GM12878 (cell line): ENCODE results near the gene WRAP73.

Experiments
- CREB1 ChIP-seq: IDR thresholded peaks from 2 replicates; pipeline ENCODE4 v1.6.1; 2012; ENCODE audit warnings: low read depth, mild to moderate bottlenecking, inconsistent platforms
- FOXM1 ChIP-seq: IDR thresholded peaks from 2 replicates; pipeline ENCODE4 v1.6.1; 2012; ENCODE audit warnings: low read depth, mild to moderate bottlenecking, inconsistent platforms, low read length, moderate library complexity
- SREBF1 ChIP-seq: IDR thresholded peaks from 2 replicates; pipeline ENCODE4 v1.6.1; 2012; ENCODE audit warnings: mild to moderate bottlenecking, low read length
- TF ChIP-seq, protein P1 (sequence below): fragments of 450-650 bp; IDR thresholded peaks from 2 replicates; pipeline ENCODE4 v1.6.1; 2017; ENCODE audit warnings: mild to moderate bottlenecking
- TF ChIP-seq, protein P2 (sequence below): fragments of 450-650 bp; IDR thresholded peaks from 2 replicates; pipeline ENCODE4 v1.6.1; 2016; ENCODE audit warnings: mild to moderate bottlenecking, moderate library complexity, borderline replicate concordance
- TF ChIP-seq, protein P3 (sequence below), 3 experiments: IDR thresholded peaks in 2 of 3; conservative IDR thresholded peaks in 1 of 3; 2 replicates each; pipeline ENCODE4 v1.5.1; 2011; ENCODE audit warnings: low read depth in 3 of 3, low read length in 3 of 3, mild to moderate bottlenecking in 3 of 3, control low read depth in 2 of 3, moderate library complexity in 2 of 3, inconsistent platforms in 1 of 3, mixed read lengths in 1 of 3; ENCODE audit not compliant: control insufficient read depth in 2 of 3, insufficient read depth in 1 of 3; ENCODE audit errors: extremely low read depth in 1 of 3
- TF ChIP-seq, protein P4 (sequence below): fragments of 450-650 bp; IDR thresholded peaks from 2 replicates; pipeline ENCODE4 v1.6.1; 2016; ENCODE audit warnings: mild to moderate bottlenecking

DNA sequence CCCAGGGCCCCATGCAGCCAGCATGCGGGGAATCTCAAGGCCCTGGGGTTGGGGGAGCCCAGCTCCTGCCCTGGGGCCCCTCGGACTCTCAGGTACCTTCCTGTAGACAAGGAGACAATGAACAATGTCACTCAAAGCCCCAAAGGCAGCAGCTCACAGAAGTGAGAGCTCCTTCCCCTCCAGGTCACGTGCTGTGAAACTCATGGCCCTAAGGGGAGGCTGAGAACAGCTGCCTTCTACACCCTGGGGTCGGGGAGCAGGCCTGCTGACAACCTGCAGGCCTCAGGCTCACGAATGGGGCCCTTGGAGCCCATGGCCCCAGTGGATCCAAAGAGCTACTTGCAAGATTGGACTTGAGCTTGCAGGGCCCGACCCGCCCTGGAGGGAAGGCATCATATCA, 41.7 kb downstream of the WRAP73 start:
- TF ChIP-seq, protein P1, sequence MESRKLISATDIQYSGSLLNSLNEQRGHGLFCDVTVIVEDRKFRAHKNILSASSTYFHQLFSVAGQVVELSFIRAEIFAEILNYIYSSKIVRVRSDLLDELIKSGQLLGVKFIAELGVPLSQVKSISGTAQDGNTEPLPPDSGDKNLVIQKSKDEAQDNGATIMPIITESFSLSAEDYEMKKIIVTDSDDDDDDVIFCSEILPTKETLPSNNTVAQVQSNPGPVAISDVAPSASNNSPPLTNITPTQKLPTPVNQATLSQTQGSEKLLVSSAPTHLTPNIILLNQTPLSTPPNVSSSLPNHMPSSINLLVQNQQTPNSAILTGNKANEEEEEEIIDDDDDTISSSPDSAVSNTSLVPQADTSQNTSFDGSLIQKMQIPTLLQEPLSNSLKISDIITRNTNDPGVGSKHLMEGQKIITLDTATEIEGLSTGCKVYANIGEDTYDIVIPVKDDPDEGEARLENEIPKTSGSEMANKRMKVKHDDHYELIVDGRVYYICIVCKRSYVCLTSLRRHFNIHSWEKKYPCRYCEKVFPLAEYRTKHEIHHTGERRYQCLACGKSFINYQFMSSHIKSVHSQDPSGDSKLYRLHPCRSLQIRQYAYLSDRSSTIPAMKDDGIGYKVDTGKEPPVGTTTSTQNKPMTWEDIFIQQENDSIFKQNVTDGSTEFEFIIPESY = no peak
- TF ChIP-seq, protein P2, sequence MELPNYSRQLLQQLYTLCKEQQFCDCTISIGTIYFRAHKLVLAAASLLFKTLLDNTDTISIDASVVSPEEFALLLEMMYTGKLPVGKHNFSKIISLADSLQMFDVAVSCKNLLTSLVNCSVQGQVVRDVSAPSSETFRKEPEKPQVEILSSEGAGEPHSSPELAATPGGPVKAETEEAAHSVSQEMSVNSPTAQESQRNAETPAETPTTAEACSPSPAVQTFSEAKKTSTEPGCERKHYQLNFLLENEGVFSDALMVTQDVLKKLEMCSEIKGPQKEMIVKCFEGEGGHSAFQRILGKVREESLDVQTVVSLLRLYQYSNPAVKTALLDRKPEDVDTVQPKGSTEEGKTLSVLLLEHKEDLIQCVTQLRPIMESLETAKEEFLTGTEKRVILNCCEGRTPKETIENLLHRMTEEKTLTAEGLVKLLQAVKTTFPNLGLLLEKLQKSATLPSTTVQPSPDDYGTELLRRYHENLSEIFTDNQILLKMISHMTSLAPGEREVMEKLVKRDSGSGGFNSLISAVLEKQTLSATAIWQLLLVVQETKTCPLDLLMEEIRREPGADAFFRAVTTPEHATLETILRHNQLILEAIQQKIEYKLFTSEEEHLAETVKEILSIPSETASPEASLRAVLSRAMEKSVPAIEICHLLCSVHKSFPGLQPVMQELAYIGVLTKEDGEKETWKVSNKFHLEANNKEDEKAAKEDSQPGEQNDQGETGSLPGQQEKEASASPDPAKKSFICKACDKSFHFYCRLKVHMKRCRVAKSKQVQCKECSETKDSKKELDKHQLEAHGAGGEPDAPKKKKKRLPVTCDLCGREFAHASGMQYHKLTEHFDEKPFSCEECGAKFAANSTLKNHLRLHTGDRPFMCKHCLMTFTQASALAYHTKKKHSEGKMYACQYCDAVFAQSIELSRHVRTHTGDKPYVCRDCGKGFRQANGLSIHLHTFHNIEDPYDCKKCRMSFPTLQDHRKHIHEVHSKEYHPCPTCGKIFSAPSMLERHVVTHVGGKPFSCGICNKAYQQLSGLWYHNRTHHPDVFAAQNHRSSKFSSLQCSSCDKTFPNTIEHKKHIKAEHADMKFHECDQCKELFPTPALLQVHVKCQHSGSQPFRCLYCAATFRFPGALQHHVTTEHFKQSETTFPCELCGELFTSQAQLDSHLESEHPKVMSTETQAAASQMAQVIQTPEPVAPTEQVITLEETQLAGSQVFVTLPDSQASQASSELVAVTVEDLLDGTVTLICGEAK = no peak
- TF ChIP-seq FOXM1 (no peak), SREBF1 (no peak), CREB1 (no peak)
- TF ChIP-seq, protein P3, sequence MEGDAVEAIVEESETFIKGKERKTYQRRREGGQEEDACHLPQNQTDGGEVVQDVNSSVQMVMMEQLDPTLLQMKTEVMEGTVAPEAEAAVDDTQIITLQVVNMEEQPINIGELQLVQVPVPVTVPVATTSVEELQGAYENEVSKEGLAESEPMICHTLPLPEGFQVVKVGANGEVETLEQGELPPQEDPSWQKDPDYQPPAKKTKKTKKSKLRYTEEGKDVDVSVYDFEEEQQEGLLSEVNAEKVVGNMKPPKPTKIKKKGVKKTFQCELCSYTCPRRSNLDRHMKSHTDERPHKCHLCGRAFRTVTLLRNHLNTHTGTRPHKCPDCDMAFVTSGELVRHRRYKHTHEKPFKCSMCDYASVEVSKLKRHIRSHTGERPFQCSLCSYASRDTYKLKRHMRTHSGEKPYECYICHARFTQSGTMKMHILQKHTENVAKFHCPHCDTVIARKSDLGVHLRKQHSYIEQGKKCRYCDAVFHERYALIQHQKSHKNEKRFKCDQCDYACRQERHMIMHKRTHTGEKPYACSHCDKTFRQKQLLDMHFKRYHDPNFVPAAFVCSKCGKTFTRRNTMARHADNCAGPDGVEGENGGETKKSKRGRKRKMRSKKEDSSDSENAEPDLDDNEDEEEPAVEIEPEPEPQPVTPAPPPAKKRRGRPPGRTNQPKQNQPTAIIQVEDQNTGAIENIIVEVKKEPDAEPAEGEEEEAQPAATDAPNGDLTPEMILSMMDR (IDR thresholded peaks at IDR 0.05 in 2 of 3, conservative IDR thresholded peaks at IDR 0.05 in 1 of 3; ENCODE audit: control insufficient read depth in 2 of 3, extremely low read depth in 1 of 3, insufficient read depth in 1 of 3, low read depth in 3 of 3, low read length in 3 of 3) = no peak
- TF ChIP-seq, protein P4, sequence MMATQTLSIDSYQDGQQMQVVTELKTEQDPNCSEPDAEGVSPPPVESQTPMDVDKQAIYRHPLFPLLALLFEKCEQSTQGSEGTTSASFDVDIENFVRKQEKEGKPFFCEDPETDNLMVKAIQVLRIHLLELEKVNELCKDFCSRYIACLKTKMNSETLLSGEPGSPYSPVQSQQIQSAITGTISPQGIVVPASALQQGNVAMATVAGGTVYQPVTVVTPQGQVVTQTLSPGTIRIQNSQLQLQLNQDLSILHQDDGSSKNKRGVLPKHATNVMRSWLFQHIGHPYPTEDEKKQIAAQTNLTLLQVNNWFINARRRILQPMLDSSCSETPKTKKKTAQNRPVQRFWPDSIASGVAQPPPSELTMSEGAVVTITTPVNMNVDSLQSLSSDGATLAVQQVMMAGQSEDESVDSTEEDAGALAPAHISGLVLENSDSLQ = peak; percentile 37; the same call in 1 of the 2 replicates
